Measurements from ENCODE around the gene SOS1. TPM values are rescaled to one million over a fixed set of nuclear protein-coding genes. Genes with fewer than 3 reads are reported as not detected.
"Not testable (repeated sequence)": the region's sequence is repeated elsewhere in the genome, so short reads cannot be mapped to it uniquely, and the experiment has no call there.

The SOS1 gene
- total and polyA plus RNA-seq, 5 donors = 6.7 to 30.4 (median 20.6) TPM

GRCh38 chr2:38947241-38948239 is 173.3 kb downstream of the SOS1 start:
- intact Hi-C loops (cut with DNase I) = loop anchor here in 2 of 4 donors (10.0 kb wide), 1 partner anchor 277 kb away; no protein-coding TSS in a partner anchor
- WGBS = 64% methylated on average over 11 of the region's 11 CpGs
- DNase-seq (peak; percentile 62 to 84 (median 71)), ATAC-seq (peak; percentile 71 to 77)
- H3K4me3 ChIP-seq (ENCODE audit: low read length) = no peak overlapping the region
- H3K4me1 ChIP-seq (ENCODE audit: control insufficient read depth, insufficient read depth, low read length) = no peaks in the 10 kb centered on the region
- no peaks in the 10 kb centered on the region for H3K27me3 ChIP-seq (ENCODE audit: control insufficient read depth, insufficient read depth)
- H3K9me3 ChIP-seq (ENCODE audit: control insufficient read depth, low read length) = no peaks in the 10 kb centered on the region
- no peak overlapping the region for H3K27ac ChIP-seq (ENCODE audit: low read length)

GRCh38 chr2:38945911-38946310 is 174.9 kb downstream of the SOS1 start:
- no peak overlapping the region for H3K4me3 ChIP-seq (ENCODE audit: low read length)
- no peaks in the 10 kb centered on the region for H3K9me3 ChIP-seq (ENCODE audit: control insufficient read depth, low read length)
- no peak overlapping the region for H3K27ac ChIP-seq (ENCODE audit: low read length)
- intact Hi-C loops (cut with DNase I) = loop anchor here in 2 of 4 donors (10.0 kb wide), 1 partner anchor 279 kb away; no protein-coding TSS in a partner anchor
- no peaks in the 10 kb centered on the region for H3K4me1 ChIP-seq (ENCODE audit: control insufficient read depth, insufficient read depth, low read length)
- DNase-seq (no peak), ATAC-seq (no peak)
- no peaks in the 10 kb centered on the region for H3K27me3 ChIP-seq (ENCODE audit: control insufficient read depth, insufficient read depth)
- 78% methylated on average over 5 of the region's 5 CpGs for WGBS

- WGBS = 83% methylated on average over 4 of the region's 4 CpGs
- no peaks in the 10 kb centered on the region for H3K4me1 ChIP-seq (ENCODE audit: control insufficient read depth, insufficient read depth, low read length)
- no peak overlapping the region for H3K4me3 ChIP-seq (ENCODE audit: low read length)
- no peak overlapping the region for H3K27ac ChIP-seq (ENCODE audit: low read length)
- DNase-seq (no peak), ATAC-seq (no peak)
- no peaks in the 10 kb centered on the region for H3K9me3 ChIP-seq (ENCODE audit: control insufficient read depth, low read length)
- no peaks in the 10 kb centered on the region for H3K27me3 ChIP-seq (ENCODE audit: control insufficient read depth, insufficient read depth)
- intact Hi-C loops (cut with DNase I) = loop anchor here in 2 of 4 donors (10.0 kb wide), 1 partner anchor 279 kb away; no protein-coding TSS in a partner anchor
These were observed 175.5 kb downstream of the SOS1 start for GRCh38 chr2:38945372-38945771.

- Histone ChIP-seq H3K27me3 (ENCODE audit: control insufficient read depth, insufficient read depth) (no peaks in the 10 kb centered on the region), H3K4me3 (ENCODE audit: low read length) (no peak overlapping the region), H3K27ac (ENCODE audit: low read length) (no peak overlapping the region), H3K4me1 (ENCODE audit: control insufficient read depth, insufficient read depth, low read length) (no peaks in the 10 kb centered on the region), H3K9me3 (ENCODE audit: control insufficient read depth, low read length) (no peaks in the 10 kb centered on the region)
- intact Hi-C loops (cut with DNase I) = loop anchor here in 2 of 4 donors (10.0 kb wide), 1 partner anchor 281 kb away; no protein-coding TSS in a partner anchor
- DNase-seq (no peak), ATAC-seq (no peak)
These were observed 177.1 kb downstream of the SOS1 start for GRCh38 chr2:38943784-38944183.

- Histone ChIP-seq H3K27me3 (ENCODE audit: control insufficient read depth, insufficient read depth) (no peaks in the 10 kb centered on the region), H3K4me1 (ENCODE audit: control insufficient read depth, insufficient read depth, low read length) (no peaks in the 10 kb centered on the region), H3K9me3 (ENCODE audit: control insufficient read depth, low read length) (no peaks in the 10 kb centered on the region), H3K27ac (ENCODE audit: low read length) (no peak overlapping the region), H3K4me3 (ENCODE audit: low read length) (no peak overlapping the region)
- no peak for ATAC-seq
- intact Hi-C loops (cut with DNase I) = loop anchor here in 2 of 4 donors (10.0 kb wide), 1 partner anchor 284 kb away; no protein-coding TSS in a partner anchor
- DNase-seq = no peak
- 88% methylated on average over 1 of the region's 1 CpG for WGBS
These were observed 180.1 kb downstream of the SOS1 start for GRCh38 chr2:38940746-38941145.

- H3K4me1 ChIP-seq (ENCODE audit: control insufficient read depth, insufficient read depth, low read length) = no peaks in the 10 kb centered on the region
- no peaks in the 10 kb centered on the region for H3K27me3 ChIP-seq (ENCODE audit: control insufficient read depth, insufficient read depth)
- H3K4me3 ChIP-seq (ENCODE audit: low read length) = no peak overlapping the region
- no peaks in the 10 kb centered on the region for H3K9me3 ChIP-seq (ENCODE audit: control insufficient read depth, low read length)
- intact Hi-C loops (cut with DNase I) = no loop called here
- DNase-seq = no peak
- WGBS = 78% methylated on average over 3 of the region's 3 CpGs
- H3K27ac ChIP-seq (ENCODE audit: low read length) = no peak overlapping the region
- no peak for ATAC-seq
These were observed 183.3 kb downstream of the SOS1 start for GRCh38 chr2:38937548-38937947.

GRCh38 chr2:38936516-38936915 is 184.3 kb downstream of the SOS1 start:
- DNase-seq; H3K9me3 ChIP-seq (ENCODE audit: control insufficient read depth, low read length); intact Hi-C loops (cut with DNase I); H3K27me3 ChIP-seq (ENCODE audit: control insufficient read depth, insufficient read depth); H3K27ac ChIP-seq (ENCODE audit: low read length); H3K4me3 ChIP-seq (ENCODE audit: low read length); ATAC-seq; H3K4me1 ChIP-seq (ENCODE audit: control insufficient read depth, insufficient read depth, low read length): not testable (repeated sequence)
- WGBS = 93% methylated on average over 6 of the region's 6 CpGs

GRCh38 chr2:38935568-38936172 is 185.2 kb downstream of the SOS1 start:
- WGBS = 88% methylated on average over 4 of the region's 4 CpGs
- no peak overlapping the region for H3K27ac ChIP-seq (ENCODE audit: low read length)
- H3K4me1 ChIP-seq (ENCODE audit: control insufficient read depth, insufficient read depth, low read length) = no peaks in the 10 kb centered on the region
- H3K27me3 ChIP-seq (ENCODE audit: control insufficient read depth, insufficient read depth) = no peaks in the 10 kb centered on the region
- no peaks in the 10 kb centered on the region for H3K9me3 ChIP-seq (ENCODE audit: control insufficient read depth, low read length)
- no peak overlapping the region for H3K4me3 ChIP-seq (ENCODE audit: low read length)
- ATAC-seq (no peak), DNase-seq (no peak)
- intact Hi-C loops (cut with DNase I) = no loop called here

- Histone ChIP-seq H3K27ac (ENCODE audit: low read length) (no peak overlapping the region), H3K4me3 (ENCODE audit: low read length) (no peak overlapping the region), H3K4me1 (ENCODE audit: control insufficient read depth, insufficient read depth, low read length) (no peaks in the 10 kb centered on the region), H3K9me3 (ENCODE audit: control insufficient read depth, low read length) (no peaks in the 10 kb centered on the region), H3K27me3 (ENCODE audit: control insufficient read depth, insufficient read depth) (no peaks in the 10 kb centered on the region)
- 67% methylated on average over 5 of the region's 5 CpGs for WGBS
- ATAC-seq = no peak
- intact Hi-C loops (cut with DNase I) = no loop called here
- no peak for DNase-seq
These were observed 186.1 kb downstream of the SOS1 start for GRCh38 chr2:38934742-38935141.

GRCh38 chr2:38933653-38934052 is 187.2 kb downstream of the SOS1 start:
- Histone ChIP-seq H3K27me3 (ENCODE audit: control insufficient read depth, insufficient read depth) (no peaks in the 10 kb centered on the region), H3K4me1 (ENCODE audit: control insufficient read depth, insufficient read depth, low read length) (no peaks in the 10 kb centered on the region), H3K9me3 (ENCODE audit: control insufficient read depth, low read length) (no peaks in the 10 kb centered on the region), H3K27ac (ENCODE audit: low read length) (no peak overlapping the region), H3K4me3 (ENCODE audit: low read length) (no peak overlapping the region)
- intact Hi-C loops (cut with DNase I) = no loop called here
- 88% methylated on average over 3 of the region's 3 CpGs for WGBS
- ATAC-seq (no peak), DNase-seq (no peak)

- no peak for DNase-seq
- intact Hi-C loops (cut with DNase I) = no loop called here
- 13% methylated on average over 1 of the region's 1 CpG for WGBS
These were observed 188.3 kb downstream of the SOS1 start for GRCh38 chr2:38932586-38932985.

More at GRCh38 chr2:38932586-38932985, 188.3 kb downstream of the SOS1 start:
- Histone ChIP-seq H3K4me3 (ENCODE audit: low read length) (no peak overlapping the region), H3K27ac (ENCODE audit: low read length) (no peak overlapping the region), H3K27me3 (ENCODE audit: control insufficient read depth, insufficient read depth) (no peaks in the 10 kb centered on the region), H3K9me3 (ENCODE audit: control insufficient read depth, low read length) (no peaks in the 10 kb centered on the region), H3K4me1 (ENCODE audit: control insufficient read depth, insufficient read depth, low read length) (no peaks in the 10 kb centered on the region)
- no peak for ATAC-seq
